HG03439 (cell line): ENCODE data around the gene RREB1.

Experiments
- ATAC-seq: cut with Tn5 transposase; IDR thresholded peaks from one replicate; pipeline ENCODE4 v1.9.1; 2021; ENCODE audit warnings: mild to moderate bottlenecking, moderate library complexity; ENCODE audit not compliant: unreplicated experiment

RREB1 gene

DNA sequence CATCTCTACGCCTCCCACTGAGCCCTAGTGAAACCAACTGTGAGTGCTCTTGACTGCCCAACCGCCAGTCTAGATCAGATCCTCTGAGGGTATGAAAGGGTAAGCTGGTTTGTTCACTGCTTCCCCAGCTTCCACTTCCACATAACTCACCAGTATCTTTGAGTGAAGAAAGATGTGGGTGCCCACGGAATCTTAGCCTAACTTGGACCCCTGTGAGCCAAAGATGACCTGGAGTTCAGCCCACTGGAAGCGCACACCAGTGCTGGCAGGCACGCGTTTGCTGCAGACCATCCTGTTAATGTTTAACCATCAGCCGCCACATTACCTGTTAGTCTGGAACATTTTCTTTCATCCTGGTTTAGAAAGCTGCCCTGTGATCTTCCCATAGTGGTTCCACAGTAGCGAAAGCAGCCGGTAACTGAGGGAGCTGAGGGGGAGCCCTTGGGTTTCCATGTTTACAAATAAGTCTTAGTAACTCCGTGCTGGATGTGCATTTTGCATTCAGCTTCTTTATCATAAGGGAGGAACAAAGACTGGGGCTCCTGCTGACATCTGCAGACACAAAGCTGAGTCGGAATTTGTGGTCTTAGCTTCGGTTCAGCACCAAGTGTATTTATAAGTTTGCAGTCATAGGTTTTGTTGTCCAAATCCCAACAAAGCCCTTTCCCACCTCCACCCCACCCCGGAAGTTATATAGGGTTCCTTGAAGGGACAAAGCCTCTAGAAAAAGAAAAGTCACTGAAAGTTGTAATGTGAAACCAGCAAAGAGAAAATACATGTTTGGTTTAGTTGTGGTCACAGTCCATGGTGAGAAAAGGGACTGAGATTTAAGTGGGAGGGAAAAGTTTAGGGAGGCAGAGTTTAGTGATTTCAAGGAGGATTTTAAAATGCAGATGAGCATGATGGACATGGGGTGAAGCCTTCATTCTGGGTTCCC is 134.2 kb downstream of the RREB1 start:
- ATAC-seq: no peak

DNA sequence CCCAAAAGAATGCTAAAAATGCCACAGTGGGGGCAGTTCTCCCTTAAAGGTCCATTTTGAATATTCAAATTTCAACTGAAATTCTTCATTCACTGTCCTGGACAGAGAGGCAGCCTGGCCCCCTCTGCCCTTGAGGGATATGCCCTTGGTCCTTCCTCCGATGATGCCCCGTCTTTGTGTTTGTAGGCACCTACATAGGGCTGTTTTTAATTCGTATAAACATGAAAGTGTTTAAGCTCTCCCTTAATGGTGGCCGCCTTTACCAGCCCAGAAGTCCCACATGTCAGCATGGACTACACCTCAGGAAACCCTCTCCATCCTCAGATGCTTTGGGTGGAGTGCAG is 135.0 kb downstream of the RREB1 start:
- no peak for ATAC-seq

GRCh38 chr6:7243179-7243981 is 135.6 kb downstream of the RREB1 start:
- peak; percentile 46 for ATAC-seq

DNA sequence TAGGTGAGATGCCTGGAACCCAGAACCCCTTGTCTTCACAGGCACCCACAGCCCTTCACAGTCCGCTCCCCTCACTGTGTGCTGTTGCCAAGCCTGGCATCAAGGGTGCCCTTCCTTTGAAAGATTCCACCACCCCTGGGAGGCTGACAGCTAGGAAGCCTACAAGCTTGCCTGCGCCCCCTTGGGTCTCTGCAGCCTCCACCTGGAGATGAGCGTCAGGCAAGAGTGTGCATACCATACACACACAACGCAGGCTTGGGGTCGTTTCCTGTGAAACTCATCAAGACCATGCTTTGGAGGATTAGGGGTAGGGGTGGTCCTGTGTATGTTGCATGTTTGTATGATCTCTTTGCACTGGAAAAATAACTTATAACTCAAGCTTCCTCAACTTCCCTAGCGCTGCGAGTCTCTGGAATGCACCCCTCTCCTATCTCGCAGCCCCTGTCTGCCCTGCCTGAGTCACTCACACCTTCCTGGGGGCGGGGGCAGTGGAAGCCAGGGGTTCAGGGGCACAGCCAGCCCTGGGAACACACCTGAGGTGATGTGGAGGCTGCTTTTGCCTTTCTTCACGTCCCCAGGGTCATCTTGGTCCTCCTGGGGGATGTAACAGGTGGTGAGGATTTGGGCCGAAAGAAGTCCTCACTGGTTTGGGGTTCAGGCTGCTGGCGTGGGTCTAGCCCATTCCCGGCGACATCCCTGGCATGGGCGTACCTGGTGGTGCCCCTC is 138.1 kb downstream of the RREB1 start:
- ATAC-seq: no peak

GRCh38 chr6:7246401-7247178 is 138.8 kb downstream of the RREB1 start:
- ATAC-seq: no peak

- ATAC-seq: no peak
Measured at GRCh38 chr6:7247179-7247456, 139.4 kb downstream of the RREB1 start.

DNA sequence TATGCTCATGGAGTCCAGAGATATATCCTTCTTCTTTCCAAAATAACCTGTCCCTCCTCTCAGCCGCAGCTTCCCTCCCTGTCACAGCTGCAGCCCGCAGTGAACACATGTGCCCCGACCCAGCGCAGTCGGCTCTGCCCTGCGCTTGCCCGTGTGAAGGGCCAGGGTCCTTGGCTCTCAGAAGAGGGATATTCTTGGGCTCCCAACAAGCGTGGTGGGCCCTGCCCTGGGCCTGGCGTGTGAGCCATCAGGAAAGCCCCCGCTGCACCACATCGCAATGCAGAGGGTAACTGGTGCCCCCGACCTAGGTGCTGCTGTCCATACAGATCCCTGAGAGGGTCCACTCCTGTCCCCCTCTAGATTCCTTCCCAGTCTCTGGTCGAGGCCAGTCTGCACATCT is 140.1 kb downstream of the RREB1 start:
- ATAC-seq: no peak

- no peak for ATAC-seq
Measured at GRCh38 chr6:7249391-7249790, 141.6 kb downstream of the RREB1 start.

DNA sequence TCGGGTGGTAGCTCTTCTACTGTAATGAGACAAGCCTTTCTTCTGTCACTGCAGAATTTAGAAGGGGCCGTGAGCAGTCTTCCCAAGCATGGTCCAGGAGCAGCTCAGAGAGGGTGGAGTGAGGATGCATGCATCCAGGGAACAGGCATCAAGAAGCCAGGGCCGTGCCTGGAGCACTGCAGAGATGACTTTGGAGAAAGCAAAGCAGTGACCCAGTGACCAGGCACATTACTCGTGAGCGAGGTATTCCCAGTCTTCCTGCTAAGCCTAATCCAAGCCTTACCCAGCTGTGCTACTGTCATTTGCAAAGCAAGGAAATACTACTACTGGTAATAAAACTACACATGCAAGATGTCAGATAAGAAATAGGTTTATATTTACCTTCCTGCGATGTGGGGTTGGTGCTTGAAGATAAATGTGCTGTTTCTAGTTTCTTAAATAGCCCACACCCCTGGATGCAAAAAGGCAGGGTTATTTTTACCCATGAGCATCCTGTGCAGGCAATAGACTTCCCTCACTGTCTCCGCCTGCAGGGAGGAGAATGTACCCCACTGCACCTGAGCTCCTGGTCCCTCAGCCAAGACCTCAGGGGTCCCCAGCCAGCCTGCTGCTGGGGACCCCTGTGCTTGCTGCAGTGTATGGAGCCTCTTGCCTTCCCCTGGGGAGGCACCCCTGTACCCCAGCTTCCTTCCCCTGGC is 142.3 kb downstream of the RREB1 start:
- ATAC-seq: no peak

GRCh38 chr6:7250812-7251211 is 143.1 kb downstream of the RREB1 start:
- ATAC-seq: no peak

GRCh38 chr6:7251646-7252260 is 144.0 kb downstream of the RREB1 start:
- no peak for ATAC-seq

DNA sequence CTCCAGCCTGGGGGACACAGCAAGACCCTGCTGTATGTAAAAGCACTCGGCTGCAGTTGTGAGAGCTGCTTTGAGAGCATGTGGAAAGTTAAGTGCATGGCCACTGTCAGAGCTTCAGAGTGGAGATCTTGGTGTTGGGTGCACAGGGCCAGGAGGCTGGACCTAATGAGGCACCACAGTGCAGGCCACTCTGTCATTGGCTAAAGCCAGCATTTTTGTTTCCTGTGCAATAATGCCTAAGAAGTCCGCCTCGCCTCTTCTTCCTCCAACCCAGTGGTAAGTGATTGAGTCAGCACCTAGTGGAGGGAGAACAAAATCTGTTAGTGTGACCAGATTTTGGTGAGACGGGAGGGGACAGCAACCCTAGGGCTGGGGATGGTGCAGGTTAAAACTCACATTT is 144.6 kb downstream of the RREB1 start:
- ATAC-seq: no peak

GRCh38 chr6:7254980-7255835 is 147.4 kb downstream of the RREB1 start:
- ATAC-seq: no peak

DNA sequence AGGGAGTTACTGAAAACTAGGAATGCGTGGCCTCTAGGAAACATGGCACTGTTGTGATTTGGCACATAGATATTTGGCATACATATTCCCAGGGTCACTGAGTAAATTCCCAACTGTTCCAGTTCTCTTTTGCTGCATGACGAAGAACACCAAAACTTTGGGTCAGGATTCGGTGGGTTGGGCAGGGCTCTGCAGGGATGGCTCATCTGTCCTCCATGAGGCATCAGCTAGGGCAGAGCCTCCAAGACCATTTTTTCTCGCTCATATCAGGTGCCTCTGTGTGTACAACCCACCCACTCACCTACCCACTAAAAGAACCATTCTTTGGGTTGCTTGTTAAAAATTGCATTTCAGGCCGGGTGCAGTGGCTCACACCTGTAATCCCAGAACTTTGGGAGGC is 148.2 kb downstream of the RREB1 start:
- no peak for ATAC-seq

- ATAC-seq: no peak
Measured at GRCh38 chr6:7256785-7257184, 149.0 kb downstream of the RREB1 start.

DNA sequence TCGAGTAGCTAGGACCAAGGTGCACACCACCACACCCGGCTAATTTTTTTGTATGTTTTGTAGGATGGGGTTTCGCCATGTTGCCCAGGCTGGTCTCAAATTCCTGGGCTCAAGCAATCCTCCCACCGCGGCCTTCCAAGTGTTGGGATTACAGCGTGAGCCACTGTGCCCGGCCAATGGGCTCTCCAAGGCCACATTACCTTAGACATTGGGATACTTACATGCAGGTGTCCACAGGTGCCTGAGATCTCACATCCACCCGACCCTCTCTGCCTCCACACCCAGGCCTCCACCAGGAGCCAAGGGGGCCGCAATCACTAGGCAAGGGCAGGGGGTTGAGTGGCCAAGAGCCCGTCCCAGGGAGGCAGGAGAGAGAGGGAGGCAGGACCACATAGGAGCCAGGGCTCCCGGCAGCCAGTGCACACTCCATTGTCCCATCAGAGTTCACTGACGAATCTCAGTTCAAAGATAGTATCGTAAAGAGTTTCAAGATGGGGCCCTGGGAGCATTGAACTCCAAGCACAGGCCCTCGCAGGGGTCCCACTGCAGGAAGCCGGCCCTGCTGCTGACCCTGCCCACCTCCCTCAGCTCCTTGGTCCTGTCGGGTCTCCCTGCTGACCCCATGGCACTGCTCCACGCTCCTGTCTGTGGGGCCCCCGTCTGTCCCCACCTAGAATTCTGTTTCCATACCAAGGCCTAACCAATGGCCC is 149.9 kb downstream of the RREB1 start:
- ATAC-seq: no peak

DNA sequence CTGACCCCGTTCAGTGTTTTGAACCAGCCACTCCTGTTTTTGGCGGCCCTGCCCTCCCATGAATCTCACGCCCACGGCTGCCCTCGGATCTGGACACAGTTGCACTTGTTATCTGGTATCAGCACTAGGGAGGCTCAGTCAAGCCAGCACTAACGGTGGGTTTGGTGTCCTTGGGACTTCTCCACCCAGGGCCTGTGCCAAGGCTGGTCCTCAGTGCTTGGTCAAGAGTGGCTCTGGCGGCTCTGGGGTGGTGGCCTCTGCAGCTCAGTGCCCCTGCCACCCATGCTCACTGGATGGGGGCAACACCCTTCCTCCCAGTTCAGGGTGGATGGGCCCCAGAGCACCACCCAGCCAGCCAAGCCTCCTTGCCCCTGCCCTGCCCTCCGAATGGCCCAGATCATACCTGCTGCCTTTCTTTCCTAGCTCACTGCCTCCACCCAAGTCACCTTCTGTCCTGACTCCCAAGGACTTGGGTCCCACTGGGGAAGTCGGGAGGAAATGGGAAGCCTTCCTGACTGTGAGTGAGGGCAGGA is 150.5 kb downstream of the RREB1 start:
- no peak for ATAC-seq
